ENCODE measurements around the gene TRPM8.

TRPM8 gene

GRCh38 chr2:234048049-234048448, 130.9 kb downstream of the TRPM8 start:
- DNase-seq (ENCODE audit: low read depth) = no peak

- no peak for DNase-seq (ENCODE audit: low read depth)
Measured at GRCh38 chr2:234050455-234051135, 133.4 kb downstream of the TRPM8 start, which contains the start of gene SPP2. Gene SPP2 (plus strand): TSS chr2:234050702. CDS start chr2:234050787, 85 bp downstream.

- no peak for DNase-seq (ENCODE audit: low read depth)
Measured at GRCh38 chr2:234051374-234052070, 134.3 kb downstream of the TRPM8 start.

GRCh38 chr2:234058881-234059280, 141.7 kb downstream of the TRPM8 start:
- DNase-seq (ENCODE audit: low read depth) = no peak

- DNase-seq (ENCODE audit: low read depth) = no peak
Measured at GRCh38 chr2:234060236-234060635, 143.1 kb downstream of the TRPM8 start.

- DNase-seq (ENCODE audit: low read depth) = no peak
Measured at GRCh38 chr2:234061624-234062257, 144.6 kb downstream of the TRPM8 start.

- DNase-seq (ENCODE audit: low read depth) = no peak
Measured at GRCh38 chr2:234066587-234066986, 149.4 kb downstream of the TRPM8 start.

Data from stimulated activated CD4-positive, alpha-beta T cell treated with anti-CD3 and anti-CD28 coated beads, Interleukin-2, amount 100 ng/mL, for 4 hours (primary cell).